Vagina (tissue), 2 donors: ENCODE data around the gene ATIC.

ENCODE experiments used
- POLR2A ChIP-seq, 2 donors: fragments of 450-650 bp; IDR thresholded peaks; one replicate each; pipeline ENCODE4 v1.6.1; 2017; ENCODE audit warnings: antibody characterized with exemption in 2 of 2, mild to moderate bottlenecking in 2 of 2, moderate library complexity in 2 of 2
- TF ChIP-seq, protein P1 (sequence below), 3 experiments: fragments of 450-650 bp in 2 of 3; fragments of 200-600 bp in 1 of 3; sonication (generic) in 1 of 3; IDR thresholded peaks; one replicate each; pipeline ENCODE4 v1.5.1; 2017 to 2019; ENCODE audit warnings: antibody characterized with exemption in 3 of 3, mild to moderate bottlenecking in 2 of 3, moderate library complexity in 2 of 3

DNA sequence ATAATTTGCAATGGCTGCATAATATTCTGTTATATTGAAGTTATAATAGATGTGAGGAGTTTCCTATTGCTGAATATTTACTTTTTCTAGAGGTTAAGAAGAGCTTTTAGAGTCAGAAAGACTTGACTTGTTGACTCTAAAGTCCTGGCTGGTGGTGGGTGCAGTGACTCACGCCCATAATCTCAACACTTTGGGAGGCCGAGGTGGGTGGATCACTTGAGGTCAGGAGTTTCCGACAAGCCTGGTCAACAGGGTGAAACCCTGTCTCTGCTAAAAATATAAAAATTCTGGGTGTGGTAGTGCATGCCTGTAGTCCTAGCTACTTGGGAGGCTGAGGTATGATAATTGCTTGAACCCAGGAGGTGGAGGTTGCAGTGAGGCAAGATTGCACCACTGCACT lies 33.9 kb upstream of the ATIC start:
- TF ChIP-seq, protein P1, sequence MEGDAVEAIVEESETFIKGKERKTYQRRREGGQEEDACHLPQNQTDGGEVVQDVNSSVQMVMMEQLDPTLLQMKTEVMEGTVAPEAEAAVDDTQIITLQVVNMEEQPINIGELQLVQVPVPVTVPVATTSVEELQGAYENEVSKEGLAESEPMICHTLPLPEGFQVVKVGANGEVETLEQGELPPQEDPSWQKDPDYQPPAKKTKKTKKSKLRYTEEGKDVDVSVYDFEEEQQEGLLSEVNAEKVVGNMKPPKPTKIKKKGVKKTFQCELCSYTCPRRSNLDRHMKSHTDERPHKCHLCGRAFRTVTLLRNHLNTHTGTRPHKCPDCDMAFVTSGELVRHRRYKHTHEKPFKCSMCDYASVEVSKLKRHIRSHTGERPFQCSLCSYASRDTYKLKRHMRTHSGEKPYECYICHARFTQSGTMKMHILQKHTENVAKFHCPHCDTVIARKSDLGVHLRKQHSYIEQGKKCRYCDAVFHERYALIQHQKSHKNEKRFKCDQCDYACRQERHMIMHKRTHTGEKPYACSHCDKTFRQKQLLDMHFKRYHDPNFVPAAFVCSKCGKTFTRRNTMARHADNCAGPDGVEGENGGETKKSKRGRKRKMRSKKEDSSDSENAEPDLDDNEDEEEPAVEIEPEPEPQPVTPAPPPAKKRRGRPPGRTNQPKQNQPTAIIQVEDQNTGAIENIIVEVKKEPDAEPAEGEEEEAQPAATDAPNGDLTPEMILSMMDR (IDR thresholded peaks at IDR 0.05): no peak
- no peak for TF ChIP-seq POLR2A (IDR thresholded peaks at IDR 0.05)
